HG02884 (cell line): Measurements from ENCODE around the gene ADGRL3.
"Not testable (repeated sequence)": the region's sequence is repeated elsewhere in the genome, so short reads cannot be mapped to it uniquely, and the experiment has no call there.

Experiments used
- ATAC-seq: cut with Tn5 transposase; IDR thresholded peaks from one replicate; pipeline ENCODE4 v1.9.1; 2021; ENCODE audit warnings: mild to moderate bottlenecking, moderate library complexity; ENCODE audit not compliant: unreplicated experiment

ADGRL3 gene

DNA sequence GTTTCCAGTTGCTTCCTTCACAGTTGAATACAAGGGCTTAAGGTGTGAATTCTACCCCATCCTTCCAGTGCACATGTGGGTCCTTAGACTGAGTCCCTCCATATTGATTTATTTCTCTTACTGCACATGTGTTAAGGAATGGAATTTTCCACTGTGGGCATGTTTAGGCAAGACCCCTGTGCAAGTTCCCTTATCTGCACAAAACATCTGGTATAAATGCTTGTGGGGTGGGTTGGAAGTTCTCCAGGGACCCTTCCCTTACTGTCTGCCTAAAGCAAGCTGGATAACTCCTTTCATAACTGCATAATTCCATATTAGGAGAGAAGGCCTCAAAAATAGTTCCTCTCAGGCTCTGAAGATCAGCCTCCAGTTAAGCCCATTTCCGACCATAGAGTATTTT is 570.9 kb downstream of the ADGRL3 start:
- ATAC-seq = no peak

- ATAC-seq = no peak
Measured at GRCh38 chr4:61772126-61772525, 572.0 kb downstream of the ADGRL3 start.

DNA sequence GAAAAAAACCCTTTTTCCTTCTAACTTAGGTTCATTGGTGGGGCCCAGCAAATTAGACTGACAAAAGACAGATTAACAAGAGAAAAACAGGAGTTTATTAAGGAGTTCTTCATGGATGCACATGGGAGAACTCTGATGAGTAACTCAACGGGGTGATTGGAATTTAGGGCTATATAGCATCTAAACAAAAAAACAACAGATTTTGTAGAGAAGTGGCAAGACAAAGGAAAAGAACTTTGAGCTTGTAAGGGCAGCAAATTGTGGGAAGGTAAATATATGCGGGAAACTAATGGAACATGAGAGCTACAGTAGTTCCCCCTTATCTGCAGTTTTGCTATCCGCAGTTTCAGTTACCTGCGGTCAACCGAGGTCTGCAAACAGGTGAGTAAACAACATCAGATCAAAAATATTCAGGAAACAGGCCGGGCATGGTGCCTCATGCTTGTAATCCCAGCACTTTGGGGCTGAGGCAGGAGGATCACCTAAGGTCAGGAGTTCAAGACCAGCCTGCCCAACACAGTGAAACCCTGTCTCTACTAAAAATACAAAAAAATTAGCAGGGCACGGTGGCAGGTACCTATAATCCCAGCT is 573.6 kb downstream of the ADGRL3 start:
- ATAC-seq = no peak

DNA sequence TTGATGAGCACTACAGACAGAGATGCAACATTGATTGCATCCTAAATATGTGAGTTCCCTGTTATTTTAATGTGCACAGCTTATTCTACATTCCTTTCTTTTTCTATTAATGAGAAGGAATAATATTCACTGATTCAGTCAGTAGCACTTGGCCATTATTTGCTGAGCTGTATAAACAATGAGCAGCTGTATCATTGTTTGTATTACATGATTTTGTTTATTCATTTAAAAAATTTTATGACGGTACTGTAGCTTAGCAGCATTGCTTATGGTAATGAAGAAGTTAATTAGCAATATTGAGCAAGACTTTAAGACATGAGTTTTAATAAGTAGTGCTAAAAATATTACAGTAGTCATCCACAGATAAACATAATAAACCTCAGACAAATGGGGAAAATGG is 582.0 kb downstream of the ADGRL3 start:
- no peak for ATAC-seq

- ATAC-seq = peak; percentile 94
Measured at GRCh38 chr4:61783050-61783449, 582.9 kb downstream of the ADGRL3 start.

DNA sequence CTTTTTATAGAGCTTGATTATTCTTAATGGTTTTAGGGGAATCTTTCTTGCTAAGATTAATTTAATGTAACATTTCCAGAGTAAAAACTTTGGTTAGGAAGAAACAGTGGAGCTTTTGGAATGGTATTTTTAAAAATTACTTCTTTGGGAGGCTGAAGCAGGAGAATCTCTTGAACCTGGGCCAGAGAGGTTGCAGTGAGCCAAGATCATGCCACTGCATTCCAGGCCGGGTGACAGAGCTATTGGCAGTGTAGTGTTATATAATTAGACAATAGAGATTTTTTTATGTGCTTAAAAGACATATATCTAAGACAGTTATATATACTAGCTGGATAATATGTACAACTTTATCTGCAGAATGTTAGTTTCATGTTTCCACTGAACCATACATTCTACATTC is 585.6 kb downstream of the ADGRL3 start:
- no peak for ATAC-seq

DNA sequence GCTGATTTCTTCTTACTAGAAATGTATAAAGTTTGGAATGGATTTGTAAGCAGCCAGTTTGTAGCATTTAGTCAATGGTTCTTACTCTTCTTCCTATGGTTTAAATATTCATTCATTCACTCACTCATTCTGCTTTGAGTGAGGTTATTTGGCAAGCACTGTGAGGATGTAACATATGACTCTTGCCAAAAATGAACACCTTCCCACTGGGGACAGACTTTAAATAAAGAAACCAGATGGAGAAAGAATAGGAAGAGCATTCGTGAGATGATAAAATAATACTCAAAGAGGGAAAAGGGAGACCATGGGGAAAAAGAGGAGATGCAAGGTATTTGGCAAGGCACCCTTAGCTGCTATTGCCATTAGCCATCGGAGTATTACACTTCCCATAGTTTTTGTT is 586.1 kb downstream of the ADGRL3 start:
- no peak for ATAC-seq

DNA sequence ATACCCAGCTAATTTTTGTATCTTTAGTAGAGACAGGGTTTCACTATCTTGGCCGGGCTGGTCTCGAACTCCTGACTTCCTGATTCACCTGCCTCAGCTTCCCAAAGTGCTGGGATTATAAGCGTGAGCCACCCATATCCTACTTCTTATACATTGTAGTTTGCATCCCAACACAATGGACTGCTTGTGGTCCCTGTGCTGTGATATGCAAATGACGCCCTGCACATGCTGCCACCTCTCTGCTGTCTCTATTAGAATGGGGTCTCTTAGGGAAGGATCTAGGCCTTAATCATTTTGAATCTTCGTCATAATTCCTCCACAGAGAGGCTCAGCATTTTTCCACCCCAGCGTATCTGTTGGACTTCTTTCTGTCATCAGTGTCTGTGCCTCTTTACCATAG is 595.9 kb downstream of the ADGRL3 start:
- no peak for ATAC-seq

- no peak for ATAC-seq
Measured at GRCh38 chr4:61799794-61800193, 599.7 kb downstream of the ADGRL3 start.

- ATAC-seq = no peak
Measured at GRCh38 chr4:61805227-61805626, 605.1 kb downstream of the ADGRL3 start.

- no peak for ATAC-seq
Measured at GRCh38 chr4:61805979-61806378, 605.9 kb downstream of the ADGRL3 start.

GRCh38 chr4:61812171-61812570 is 612.0 kb downstream of the ADGRL3 start:
- no peak for ATAC-seq

- no peak for ATAC-seq
Measured at GRCh38 chr4:61817071-61817470, 616.9 kb downstream of the ADGRL3 start.

DNA sequence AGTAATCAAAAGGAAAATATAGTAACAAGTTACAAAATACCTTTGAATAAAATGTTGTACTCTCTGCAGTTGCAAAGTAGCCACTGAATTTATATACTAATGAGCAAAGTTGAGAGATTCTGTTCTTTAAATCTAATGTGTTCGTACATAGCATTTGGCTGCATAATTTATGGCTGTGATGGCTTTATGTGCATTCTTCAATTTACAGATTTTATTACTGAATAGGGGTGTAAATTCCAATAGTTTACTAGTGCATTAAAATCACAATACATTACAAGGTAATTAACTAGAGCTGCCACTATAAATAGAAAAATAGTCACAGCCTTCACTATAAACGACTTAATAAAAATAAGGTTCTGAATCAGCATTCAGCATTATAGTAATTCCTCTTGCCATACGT is 620.0 kb downstream of the ADGRL3 start:
- no peak for ATAC-seq

- ATAC-seq = no peak
Measured at GRCh38 chr4:61824454-61824853, 624.3 kb downstream of the ADGRL3 start.

DNA sequence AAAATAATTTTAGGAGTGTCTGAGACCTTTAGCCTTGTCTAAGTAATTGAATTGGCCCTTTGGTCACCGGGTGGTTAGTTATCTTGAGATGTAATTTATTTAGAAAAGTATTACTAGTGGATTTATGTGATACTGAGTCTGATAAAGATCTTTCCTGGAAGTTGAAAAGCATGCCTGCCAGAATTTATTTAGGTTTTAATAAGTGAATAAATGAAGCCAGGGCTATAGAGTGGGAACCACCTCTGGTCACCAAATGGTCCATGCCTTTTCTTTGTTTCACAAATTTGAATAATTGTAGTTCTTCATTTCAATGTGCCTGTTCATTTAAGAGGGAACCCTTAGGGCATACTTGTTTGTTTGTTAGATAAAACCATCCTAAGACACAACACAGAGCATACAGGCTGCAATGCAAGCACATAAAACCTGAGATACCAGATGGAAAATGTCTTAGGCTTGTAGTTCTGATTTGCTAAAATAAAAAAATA is 627.8 kb downstream of the ADGRL3 start:
- ATAC-seq = no peak

DNA sequence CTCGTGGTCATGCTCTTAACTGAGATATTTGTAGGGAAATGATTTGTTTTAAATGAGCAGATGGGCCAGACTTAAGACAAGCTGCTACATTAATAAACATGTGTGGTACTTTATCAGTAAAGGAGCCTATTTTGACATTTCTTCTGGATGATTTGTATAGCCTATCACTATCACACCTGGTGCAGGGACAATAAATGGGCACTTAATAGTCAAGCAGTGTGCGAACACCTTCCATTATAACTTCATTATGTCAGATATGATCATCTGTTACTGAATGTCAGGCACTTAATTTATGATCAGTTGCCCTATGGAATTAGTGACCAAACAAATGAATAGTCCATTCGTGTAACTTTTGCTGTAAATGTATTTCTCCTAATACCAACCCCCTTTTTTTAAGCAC is 628.8 kb downstream of the ADGRL3 start:
- no peak for ATAC-seq

DNA sequence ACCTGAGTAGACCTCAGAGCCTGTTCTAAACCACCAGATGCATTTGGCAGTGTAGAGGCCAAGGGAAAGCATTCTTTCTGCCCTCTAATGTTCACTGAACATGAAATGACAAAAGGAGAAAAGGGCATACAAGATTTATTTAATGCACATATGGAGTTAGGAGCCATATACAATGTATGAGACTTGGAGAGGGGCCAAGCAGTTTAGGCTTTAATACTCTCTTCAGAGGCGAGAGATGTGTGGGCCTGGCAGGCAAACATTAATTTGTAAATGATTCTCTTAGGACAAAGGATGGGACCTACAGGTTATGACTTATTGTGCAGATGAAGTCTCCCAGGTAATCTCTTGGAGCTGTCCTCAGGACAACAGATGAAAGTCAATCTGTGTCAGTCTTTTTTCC is 631.9 kb downstream of the ADGRL3 start:
- no peak for ATAC-seq

GRCh38 chr4:61837395-61837794 is 637.3 kb downstream of the ADGRL3 start:
- no peak for ATAC-seq

- no peak for ATAC-seq
Measured at GRCh38 chr4:61838072-61838471, 637.9 kb downstream of the ADGRL3 start.

DNA sequence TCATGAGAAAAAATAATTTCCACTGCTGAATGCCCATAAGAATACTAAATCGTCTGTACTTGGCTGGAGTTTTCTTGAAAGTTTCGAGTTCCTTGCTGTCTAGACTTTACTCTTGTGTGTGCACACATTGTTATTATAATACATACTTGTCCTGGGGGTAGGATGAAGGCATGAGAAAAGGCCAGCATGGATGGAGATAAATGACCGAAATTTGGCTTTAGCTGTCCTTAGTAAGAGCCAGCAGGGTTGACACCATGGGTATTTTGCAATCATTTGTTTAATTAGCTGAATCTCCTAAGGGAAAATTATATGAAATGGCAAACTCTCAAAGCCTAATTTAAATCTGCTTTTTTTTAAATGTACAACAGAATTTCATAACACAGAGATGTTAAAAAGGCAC is 641.6 kb downstream of the ADGRL3 start:
- ATAC-seq = no peak

- ATAC-seq = no peak
Measured at GRCh38 chr4:61851126-61851525, 651.0 kb downstream of the ADGRL3 start.

DNA sequence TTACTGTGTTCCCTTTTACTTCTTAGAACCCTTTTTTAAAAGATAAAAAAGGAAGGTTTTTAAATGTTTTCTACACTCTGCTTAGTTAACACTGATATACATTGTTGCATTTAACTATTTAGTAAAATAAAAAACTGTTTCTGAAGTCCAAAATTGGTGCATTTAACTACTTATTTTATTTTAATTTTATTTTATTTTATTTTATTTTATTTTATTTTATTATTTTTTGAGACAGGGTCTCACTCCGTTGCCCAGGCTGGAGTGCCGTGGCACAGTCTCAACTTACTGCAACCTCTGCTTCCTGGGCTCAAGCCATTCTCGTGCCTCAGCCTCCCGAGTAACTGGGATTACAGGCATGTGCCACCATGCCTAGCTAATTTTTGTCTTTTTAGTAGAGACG is 652.0 kb downstream of the ADGRL3 start:
- not testable (repeated sequence) for ATAC-seq
